Left forelimb (tissue), 1 donor: ENCODE measurements around the gene DCPS.
"Not testable (repeated sequence)": the region's sequence is repeated elsewhere in the genome, so short reads cannot be mapped to it uniquely, and the experiment has no call there.

Experiments
- DNase-seq: peaks from one replicate; pipeline ENCODE4 v3.0.0-alpha.2; 2018; ENCODE audit warnings: low spot score

The DCPS gene

GRCh38 chr11:126303623-126304456, at the start of gene DCPS:
TSS of gene DCPS (plus strand) at chr11:126304060. CDS start at chr11:126304081, 21 bp downstream.
- DNase-seq: peak; percentile 96

- DNase-seq: no peak
These were observed 49.0 kb upstream of the DCPS start for GRCh38 chr11:126254819-126255218.

- not testable (repeated sequence) for DNase-seq
These were observed 48.4 kb upstream of the DCPS start for GRCh38 chr11:126255507-126255906.

GRCh38 chr11:126256216-126256615, 47.6 kb upstream of the DCPS start:
- no peak for DNase-seq

GRCh38 chr11:126257144-126257543, 46.7 kb upstream of the DCPS start:
- no peak for DNase-seq

GRCh38 chr11:126257764-126258163, 46.1 kb upstream of the DCPS start:
- DNase-seq: no peak

- DNase-seq: no peak
These were observed 41.6 kb upstream of the DCPS start for GRCh38 chr11:126262216-126262615.

GRCh38 chr11:126263489-126263888, 40.4 kb upstream of the DCPS start:
- DNase-seq: no peak

GRCh38 chr11:126265811-126266210, 38.0 kb upstream of the DCPS start:
- no peak for DNase-seq

- no peak for DNase-seq
These were observed 36.2 kb upstream of the DCPS start for GRCh38 chr11:126267650-126268049.

- DNase-seq: no peak
These were observed 35.5 kb upstream of the DCPS start for GRCh38 chr11:126268361-126268707.

- peak; percentile 100 for DNase-seq
These were observed 34.9 kb upstream of the DCPS start, which contains the start of the genes FOXRED1 and SRPRA for GRCh38 chr11:126268708-126269579. TSS of gene FOXRED1 (plus strand) at chr11:126269154. CDS start at chr11:126269207, 53 bp downstream. TSS of gene SRPRA (minus strand) at chr11:126268895. CDS start at chr11:126268804, 91 bp downstream.

GRCh38 chr11:126277322-126277721, 26.5 kb upstream of the DCPS start:
- peak; percentile 25 for DNase-seq

- no peak for DNase-seq
These were observed 26.1 kb upstream of the DCPS start for GRCh38 chr11:126277780-126278179.

GRCh38 chr11:126279191-126279590, 24.7 kb upstream of the DCPS start:
- peak; percentile 9 for DNase-seq

GRCh38 chr11:126280595-126280994, 23.3 kb upstream of the DCPS start:
- no peak for DNase-seq

- no peak for DNase-seq
These were observed 22.6 kb upstream of the DCPS start for GRCh38 chr11:126281245-126281644.

GRCh38 chr11:126281666-126282175, 22.1 kb upstream of the DCPS start:
- peak; percentile 50 for DNase-seq

- DNase-seq: peak; percentile 76
These were observed 21.5 kb upstream of the DCPS start for GRCh38 chr11:126282361-126282735.

- DNase-seq: peak; percentile 85
These were observed 20.9 kb upstream of the DCPS start, which contains the start of gene TIRAP for GRCh38 chr11:126282736-126283591. TSS of gene TIRAP (plus strand) at chr11:126283093. CDS start at chr11:126290895, 7,802 bp downstream.

GRCh38 chr11:126284829-126285228, 19.0 kb upstream of the DCPS start:
- DNase-seq: no peak
